Measurements from ENCODE around the gene CHEK2.
"Not testable (repeated sequence)": the region's sequence is repeated elsewhere in the genome, so short reads cannot be mapped to it uniquely, and the experiment has no call there.

CHEK2 gene

GRCh38 chr22:28679611-28680287, 61.9 kb downstream of the CHEK2 start, which contains the start of gene TTC28:
TTC28 (minus strand) TSS chr22:28679840; CDS start chr22:28679723, 117 bp downstream.
- not testable (repeated sequence) for FAIRE-seq
- DNase-seq (ENCODE audit: insufficient read length, low spot score): peak; percentile 7

DNA sequence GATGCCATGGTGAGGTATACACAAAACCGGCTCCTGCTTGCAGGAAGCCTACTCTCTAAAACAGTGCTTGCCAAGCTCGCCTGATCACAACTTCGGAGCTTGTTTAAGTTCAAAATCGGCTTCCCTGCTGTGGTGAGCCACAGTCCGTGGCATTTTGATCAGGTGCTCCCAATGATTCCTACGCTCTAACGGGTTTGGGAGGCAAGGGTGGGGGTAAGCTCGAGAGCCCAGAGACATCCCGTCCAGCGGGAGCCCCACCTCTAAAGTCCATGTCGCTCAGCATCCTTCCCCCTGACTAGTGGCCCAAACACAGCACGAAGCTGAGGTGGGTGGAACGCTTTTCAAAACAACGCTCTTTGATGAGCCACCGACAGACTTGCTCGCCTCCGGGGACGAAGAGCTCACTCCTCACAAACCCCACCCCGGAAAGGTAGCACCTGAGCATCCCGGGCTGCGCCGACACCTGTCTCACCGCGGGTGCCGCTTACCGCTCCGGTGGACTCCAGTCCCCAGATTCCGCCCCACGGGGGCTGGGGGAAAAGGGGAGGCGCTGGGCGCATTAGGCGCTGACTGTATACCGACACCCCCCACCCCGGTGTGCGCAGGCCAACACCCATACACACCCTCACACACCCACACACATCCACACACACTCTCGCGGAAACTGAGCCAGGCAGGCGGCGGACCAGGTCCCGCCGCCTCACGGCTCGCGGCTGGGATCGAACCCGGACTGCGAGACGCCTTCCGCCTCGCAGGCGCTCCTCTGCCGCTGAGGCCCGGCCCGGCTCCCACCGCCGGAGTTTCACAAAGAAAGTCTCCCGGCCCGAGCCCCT, 62.6 kb downstream of the CHEK2 start:
- not testable (repeated sequence) for FAIRE-seq; DNase-seq (ENCODE audit: insufficient read length, low spot score)

- not testable (repeated sequence) for FAIRE-seq; DNase-seq (ENCODE audit: insufficient read length, low spot score)
These were observed 63.5 kb downstream of the CHEK2 start for GRCh38 chr22:28678170-28678569.

DNA sequence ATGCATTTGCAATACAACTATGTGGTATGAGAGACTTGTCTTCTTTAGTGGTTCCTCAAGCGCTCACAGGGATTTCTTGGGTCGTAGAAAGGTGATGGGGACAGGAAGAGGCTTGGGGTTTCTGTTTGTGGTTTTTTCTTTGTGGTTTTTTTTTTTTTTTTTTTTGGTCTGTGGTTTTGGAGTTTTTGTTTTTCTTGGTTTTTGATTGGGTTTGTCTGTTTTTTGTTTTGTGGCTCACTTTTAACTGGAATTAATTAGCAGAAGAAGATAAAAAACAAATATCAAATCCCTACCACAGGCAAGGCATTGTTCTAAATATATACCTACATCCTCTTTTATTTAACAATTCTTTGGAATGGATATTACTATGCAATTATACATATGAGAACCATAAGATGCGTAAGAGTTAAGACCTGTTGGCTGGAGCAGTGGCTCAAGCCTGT, 67.5 kb downstream of the CHEK2 start:
- FAIRE-seq (peak; percentile 30), DNase-seq (ENCODE audit: insufficient read length, low spot score) (peak; percentile 9)
- no peak for TF ChIP-seq POLR2A (IDR thresholded peaks at IDR 0.05; ENCODE audit: low read depth, low read length)

DNA sequence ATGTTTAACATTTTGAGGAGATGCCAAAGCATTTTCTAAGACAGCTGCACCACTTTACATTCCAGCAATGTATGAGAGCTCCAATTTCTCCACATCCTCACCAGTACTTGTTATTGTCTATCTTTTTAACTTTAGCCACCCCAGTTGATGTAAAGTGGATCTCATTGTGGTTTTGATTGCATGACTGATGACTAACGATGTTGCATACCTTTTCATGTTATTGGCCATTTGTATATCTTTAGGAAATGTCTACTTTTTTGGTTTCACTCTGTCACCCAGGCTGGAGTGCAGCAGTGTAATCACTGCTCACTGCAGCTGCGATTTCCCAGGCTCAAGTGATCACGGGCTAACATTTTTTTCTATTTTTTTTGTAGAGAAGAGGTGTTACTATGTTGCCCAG, 70.9 kb downstream of the CHEK2 start:
- DNase-seq (ENCODE audit: insufficient read length, low spot score) (no peak), FAIRE-seq (no peak)
- no peak for TF ChIP-seq POLR2A (IDR thresholded peaks at IDR 0.05; ENCODE audit: low read depth, low read length)

GRCh38 chr22:28670161-28670560, 71.5 kb downstream of the CHEK2 start:
- no peak for TF ChIP-seq POLR2A (IDR thresholded peaks at IDR 0.05; ENCODE audit: low read depth, low read length)
- no peak for FAIRE-seq
- DNase-seq (ENCODE audit: insufficient read length, low spot score): no peak

- no peak for TF ChIP-seq POLR2A (IDR thresholded peaks at IDR 0.05; ENCODE audit: low read depth, low read length)
- no peak for FAIRE-seq
These were observed 72.2 kb downstream of the CHEK2 start for GRCh38 chr22:28669387-28669786.

GRCh38 chr22:28663569-28663942, 78.1 kb downstream of the CHEK2 start:
- DNase-seq (ENCODE audit: insufficient read length, low spot score); FAIRE-seq: not testable (repeated sequence)

More at GRCh38 chr22:28669387-28669786, 72.2 kb downstream of the CHEK2 start:
- no peak for DNase-seq (ENCODE audit: insufficient read length, low spot score)

GRCh38 chr22:28658448-28658847, 83.2 kb downstream of the CHEK2 start:
- no peak for DNase-seq (ENCODE audit: insufficient read length, low spot score)
- FAIRE-seq: no peak
- TF ChIP-seq POLR2A (IDR thresholded peaks at IDR 0.05; ENCODE audit: low read depth, low read length): no peak

GRCh38 chr22:28656181-28656580, 85.4 kb downstream of the CHEK2 start:
- no peak for FAIRE-seq
- DNase-seq (ENCODE audit: insufficient read length, low spot score): no peak
- no peak for TF ChIP-seq POLR2A (IDR thresholded peaks at IDR 0.05; ENCODE audit: low read depth, low read length)

DNA sequence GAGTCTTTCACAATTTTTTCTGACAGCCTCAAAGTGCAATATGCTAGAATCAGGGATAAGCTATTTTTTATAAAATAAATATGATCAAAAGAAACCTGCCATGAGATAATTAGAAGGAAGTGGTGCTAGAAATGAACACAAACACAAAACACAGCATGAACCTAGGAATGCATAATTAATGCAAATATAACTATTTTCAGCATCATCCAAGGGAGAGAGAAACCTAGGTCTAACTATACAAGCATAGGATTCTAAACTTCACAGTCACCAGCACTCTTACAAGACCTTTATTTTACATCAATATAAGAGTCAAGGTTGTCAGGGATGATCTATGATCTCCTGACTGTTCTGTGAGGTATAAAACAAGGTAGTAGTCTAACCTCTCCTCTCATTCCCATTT, 91.2 kb downstream of the CHEK2 start:
- no peak for DNase-seq (ENCODE audit: insufficient read length, low spot score)
- no peak for FAIRE-seq
- no peak for TF ChIP-seq POLR2A (IDR thresholded peaks at IDR 0.05; ENCODE audit: low read depth, low read length)

- TF ChIP-seq POLR2A (IDR thresholded peaks at IDR 0.05; ENCODE audit: low read depth, low read length): no peak
- no peak for DNase-seq (ENCODE audit: insufficient read length, low spot score)
- no peak for FAIRE-seq
These were observed 92.8 kb downstream of the CHEK2 start for GRCh38 chr22:28648792-28649191.

DNA sequence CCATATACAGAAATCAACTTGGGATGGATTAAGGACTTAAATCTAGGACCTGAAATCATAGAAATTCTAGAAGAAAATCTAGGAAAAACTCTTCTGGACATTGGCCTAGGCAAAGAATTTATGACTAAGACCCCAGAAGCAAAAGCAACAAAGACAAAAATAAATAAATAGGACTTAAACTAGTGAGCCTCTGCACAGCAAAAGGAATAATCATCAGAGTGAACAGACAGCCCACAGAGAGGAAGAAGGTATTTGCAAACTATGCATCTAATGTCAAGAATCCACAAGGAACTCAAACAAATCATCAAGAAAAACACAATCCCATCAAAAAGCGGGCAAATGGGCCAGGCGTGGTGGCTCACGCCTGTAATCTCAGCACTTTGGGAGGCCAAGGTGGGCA, 94.4 kb downstream of the CHEK2 start:
- DNase-seq (ENCODE audit: insufficient read length, low spot score): no peak
- no peak for FAIRE-seq
- TF ChIP-seq POLR2A (IDR thresholded peaks at IDR 0.05; ENCODE audit: low read depth, low read length): no peak

DNA sequence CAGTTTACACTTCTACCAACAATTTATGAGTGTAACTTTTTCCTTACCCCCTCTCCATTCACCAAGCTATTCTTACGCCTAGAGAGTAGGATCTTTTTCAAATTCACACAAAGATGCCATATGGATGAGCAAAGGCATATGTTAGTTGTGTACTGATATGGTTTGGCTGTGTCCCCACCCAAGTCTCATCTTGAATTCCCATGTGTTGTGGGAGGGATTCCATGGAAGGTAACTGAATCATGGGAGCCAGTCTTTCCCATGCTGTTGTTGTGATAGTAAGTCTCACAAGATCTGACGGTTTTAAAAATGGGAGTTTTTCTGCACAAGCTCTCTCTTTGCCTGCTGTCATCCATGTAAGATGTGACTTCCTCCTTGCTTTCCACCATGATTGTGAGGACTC, 102.3 kb downstream of the CHEK2 start:
- no peak for FAIRE-seq
- no peak for TF ChIP-seq POLR2A (IDR thresholded peaks at IDR 0.05; ENCODE audit: low read depth, low read length)
- no peak for DNase-seq (ENCODE audit: insufficient read length, low spot score)

Data from H54 (cell line).